KBM-7 (cell line): Measurements from ENCODE around the gene CLASP1.
A peak's percentile ranks its signal among the peaks of the same experiment; 100 is the strongest.
"Not testable (repeated sequence)": the region's sequence is repeated elsewhere in the genome, so short reads cannot be mapped to it uniquely, and the experiment has no call there.

ENCODE experiments used
- DNase-seq: peaks from one replicate; pipeline ENCODE4 v3.0.0-alpha.2; 2015
- in situ Hi-C: fragments of 300-500 bp; cut with MboI; formaldehyde crosslinking; loops from 2 replicates; pipeline ENCODE4 v1.14.3; 2020; ENCODE audit warnings: low sequenced_read_pairs, low pct_unique_long_range_greater_than_20kb, mixed read lengths

CLASP1 gene

GRCh38 chr2:121649149-121649595, at the start of gene CLASP1:
Gene CLASP1 (minus strand): TSS chr2:121649462. CDS start chr2:121605895, 43,567 bp downstream.
- DNase-seq = no peak
- in situ Hi-C loops = no loop called here

- in situ Hi-C loops = no loop called here
Observed at GRCh38 chr2:121698318-121698930, 49.2 kb upstream of the CLASP1 start.

GRCh38 chr2:121697108-121697631, 47.9 kb upstream of the CLASP1 start:
- in situ Hi-C loops = no loop called here

More at GRCh38 chr2:121698318-121698930, 49.2 kb upstream of the CLASP1 start:
- no peak for DNase-seq

DNA sequence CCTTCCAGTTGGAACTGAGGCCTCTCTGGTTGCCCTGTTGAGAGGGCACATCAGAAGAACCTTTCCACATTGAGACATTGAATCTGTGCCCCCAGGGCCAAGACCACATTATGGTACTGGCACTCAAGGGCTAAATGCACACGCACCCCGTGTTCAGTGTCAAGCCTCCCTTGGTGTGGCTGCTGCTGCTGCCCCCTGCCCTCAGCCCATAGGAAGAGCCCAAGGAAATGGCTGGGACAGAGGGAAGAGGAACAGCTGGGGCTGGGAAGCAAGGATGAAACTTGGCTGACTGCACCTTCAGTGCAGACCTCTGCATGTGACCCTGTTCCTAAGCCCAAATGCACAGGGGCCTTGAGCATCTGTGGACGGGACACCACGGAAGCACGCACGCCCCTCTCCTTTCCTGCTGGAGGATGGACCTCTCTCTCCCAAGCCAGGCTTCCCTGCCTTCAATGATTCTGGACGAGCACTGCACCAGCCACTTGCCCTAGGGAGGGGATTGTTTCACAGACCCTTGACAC, 47.2 kb upstream of the CLASP1 start:
- no peak for DNase-seq
- in situ Hi-C loops = no loop called here

More at GRCh38 chr2:121697108-121697631, 47.9 kb upstream of the CLASP1 start:
- DNase-seq = no peak

DNA sequence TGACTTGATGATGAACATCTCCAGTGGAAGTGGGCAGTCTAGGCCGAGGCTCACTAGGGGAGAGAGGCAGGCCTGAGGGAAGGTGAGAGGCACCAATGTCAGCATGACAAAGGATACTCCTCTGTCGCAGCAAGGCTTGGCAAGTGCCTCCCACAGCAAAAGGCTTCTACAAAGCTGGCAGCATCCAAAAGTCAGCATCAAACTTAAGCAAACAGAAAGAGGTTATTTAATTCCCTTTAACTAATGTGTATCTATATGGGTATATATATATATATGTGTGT, 45.8 kb upstream of the CLASP1 start:
- in situ Hi-C loops = no loop called here
- no peak for DNase-seq

- DNase-seq = no peak
- in situ Hi-C loops = no loop called here
Observed at GRCh38 chr2:121694398-121695170, 45.3 kb upstream of the CLASP1 start.

DNA sequence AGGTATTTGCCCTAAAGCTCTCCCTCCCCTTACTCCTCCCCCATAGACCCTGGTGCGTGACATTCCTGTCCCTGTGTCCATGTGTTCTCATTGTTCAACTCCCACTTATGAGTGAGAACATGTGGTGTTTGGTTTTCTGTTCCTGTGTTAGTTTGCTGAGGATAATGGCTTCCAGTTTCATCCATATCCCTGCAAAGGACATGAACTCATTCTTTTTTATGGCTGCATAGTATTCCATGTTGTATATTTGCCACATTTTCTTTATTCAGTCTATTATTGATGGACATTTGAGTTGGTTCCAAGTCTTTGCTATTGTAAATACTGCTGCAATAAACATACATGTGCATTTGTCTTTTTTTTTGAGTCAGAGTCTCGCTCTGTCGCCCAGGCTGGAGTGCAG, 41.3 kb upstream of the CLASP1 start:
- in situ Hi-C loops, DNase-seq: not testable (repeated sequence)

DNA sequence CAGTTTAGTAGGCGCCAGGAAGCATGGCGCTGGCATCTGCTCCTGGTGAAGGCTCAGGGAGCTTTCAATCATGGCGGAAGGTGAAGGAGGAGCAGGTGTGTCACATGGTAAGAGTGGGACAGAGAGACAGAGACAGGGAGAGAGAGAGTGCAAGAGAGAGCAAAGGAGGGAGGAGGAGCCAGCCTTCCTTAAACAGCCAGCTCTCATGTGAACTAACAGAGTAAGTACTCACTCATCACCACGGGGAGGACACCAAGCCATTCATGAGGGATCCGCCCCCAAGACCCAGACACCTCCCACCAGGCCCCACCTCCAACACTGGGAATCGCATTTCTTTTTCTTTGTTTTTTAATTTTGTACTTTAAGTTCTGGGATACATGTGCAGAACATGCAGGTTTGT, 40.8 kb upstream of the CLASP1 start:
- in situ Hi-C loops = no loop called here
- DNase-seq = no peak

DNA sequence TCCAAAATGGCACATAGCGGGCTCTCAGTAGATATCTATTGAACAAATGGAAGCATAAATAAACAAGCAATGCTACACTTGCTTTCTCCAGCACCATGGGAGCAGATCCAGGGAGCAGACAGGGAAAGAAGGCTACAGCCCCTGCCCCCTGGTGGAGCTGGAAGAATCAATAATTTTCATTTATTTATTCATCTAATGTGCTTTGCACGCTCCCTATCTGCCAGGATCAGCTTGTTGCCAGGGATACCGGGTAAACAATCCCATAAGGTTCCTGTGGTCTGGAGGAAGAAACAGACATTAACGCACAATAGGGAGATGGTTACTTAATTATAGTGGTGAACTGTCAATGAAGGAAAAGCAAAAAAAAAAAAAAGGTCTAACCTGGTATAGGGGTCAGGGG, 40.1 kb upstream of the CLASP1 start:
- in situ Hi-C loops = no loop called here
- peak; percentile 29 for DNase-seq

DNA sequence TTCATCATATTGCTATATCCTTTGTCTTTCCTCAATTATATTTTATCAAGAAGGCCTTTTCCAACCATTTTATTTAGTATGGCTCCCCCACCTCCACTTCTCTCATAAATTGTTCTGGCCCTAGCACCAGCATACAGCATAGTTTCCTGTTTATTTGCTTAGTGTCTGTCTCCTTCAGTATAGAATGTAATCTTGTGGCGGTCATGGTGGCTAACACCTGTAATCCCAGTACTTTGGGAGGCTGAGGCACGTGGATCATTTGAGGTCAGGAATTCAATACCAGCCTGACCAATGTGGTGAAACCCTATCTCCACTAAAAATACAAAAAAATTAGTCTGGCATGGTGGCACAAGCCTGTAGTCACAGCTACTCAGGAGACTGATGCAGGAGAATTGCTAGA, 39.6 kb upstream of the CLASP1 start:
- in situ Hi-C loops = no loop called here
- no peak for DNase-seq

DNA sequence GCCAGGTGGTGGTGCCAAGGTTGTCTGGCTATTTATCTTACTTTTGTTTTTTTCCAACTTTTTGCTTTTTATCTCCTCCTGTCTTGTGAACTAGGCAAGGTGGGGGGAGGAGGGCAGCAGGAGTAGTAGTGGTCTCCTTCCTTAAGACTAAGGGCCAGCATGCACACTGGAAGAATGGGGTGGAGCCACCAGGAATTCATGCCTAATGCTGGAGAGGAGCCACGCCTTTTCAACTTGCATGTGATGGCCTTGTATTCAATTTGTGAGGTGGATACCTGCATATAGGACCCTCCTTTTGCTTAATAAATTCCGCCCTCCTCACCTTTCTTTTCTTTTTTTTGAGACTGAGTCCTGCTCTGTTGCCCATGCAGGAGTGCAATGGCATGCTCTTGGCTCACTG, 37.6 kb upstream of the CLASP1 start:
- DNase-seq = no peak
- in situ Hi-C loops = no loop called here

DNA sequence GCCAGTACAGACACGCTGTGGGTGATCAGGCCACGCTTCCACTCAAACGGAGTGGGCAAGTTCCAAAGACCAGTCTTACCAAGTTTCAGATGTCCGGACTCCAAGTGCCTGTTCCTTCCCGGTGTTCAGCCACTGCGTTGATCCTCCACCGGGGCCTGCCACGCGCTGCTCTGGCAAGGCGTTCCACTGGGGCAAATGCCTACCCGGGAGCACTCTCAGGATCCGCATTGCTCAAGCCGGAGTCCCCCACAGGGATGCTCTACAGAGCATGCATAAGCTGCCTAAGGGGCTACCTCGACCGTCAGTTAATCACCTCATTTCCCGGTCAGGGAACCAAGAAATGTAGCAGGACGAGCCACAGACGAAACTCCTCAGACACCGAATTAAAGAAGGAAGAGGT, 37.0 kb upstream of the CLASP1 start:
- no peak for DNase-seq
- in situ Hi-C loops = no loop called here

DNA sequence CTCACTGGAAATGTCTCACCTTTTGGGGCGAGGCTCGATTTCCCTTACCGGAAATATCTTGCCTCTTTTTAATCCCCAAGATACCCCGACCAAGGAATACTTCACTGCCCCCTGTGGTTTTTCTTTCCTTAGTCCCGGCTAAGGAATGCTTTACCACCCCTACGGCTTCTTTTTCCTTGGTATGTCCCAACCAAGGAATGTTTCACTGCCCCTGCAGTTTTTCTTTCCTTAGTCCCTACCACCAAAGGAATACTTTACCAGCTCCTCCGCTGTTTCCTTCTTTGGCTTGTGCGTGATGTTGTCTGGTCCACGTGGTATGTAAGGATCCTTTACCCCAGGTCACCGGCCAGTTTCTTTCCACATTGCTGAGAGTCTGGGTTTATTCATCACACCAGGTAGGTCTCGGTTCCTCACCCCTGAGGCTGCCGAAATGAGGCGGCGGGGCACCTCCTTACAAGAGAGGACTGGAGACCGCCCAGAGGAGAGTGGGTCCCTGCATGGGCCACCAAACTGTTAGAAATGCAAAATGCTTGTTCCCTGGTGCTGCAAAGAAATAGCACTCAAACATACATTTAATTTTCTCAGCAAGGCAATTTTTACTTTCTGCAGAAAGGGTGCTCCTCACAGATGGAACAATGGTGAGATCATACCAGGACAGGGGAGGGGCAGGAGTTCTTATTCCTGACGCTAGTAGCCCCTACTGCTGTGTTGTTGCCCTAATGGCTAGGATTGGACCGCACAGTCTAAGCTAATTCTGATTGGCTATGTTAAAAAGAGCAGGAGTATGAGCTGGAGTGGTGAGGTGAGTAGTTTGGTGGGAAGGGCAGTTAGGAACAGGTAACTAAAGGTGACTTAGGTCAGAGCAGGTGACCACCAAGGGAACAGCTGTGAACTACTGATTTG, 33.4 kb upstream of the CLASP1 start:
- in situ Hi-C loops = no loop called here
- DNase-seq = no peak

DNA sequence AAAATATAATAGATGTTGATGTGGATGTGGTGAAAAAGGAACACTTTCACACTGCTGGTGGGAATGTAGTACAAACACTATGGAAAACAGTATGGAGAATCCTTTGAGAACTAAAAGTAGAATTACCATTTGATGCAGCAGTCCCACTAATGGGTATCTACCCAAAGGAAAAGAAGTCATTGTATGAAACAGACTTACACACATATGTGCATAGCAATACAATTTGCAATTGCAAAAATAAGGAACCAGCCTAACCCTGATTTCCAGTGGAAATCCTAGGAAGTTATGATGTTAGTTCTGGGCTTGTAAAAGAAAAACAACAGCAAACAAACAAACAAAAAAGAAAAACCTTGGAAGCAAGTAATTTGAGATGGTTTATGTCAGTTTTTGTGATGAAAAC, 28.6 kb upstream of the CLASP1 start:
- no peak for DNase-seq
- in situ Hi-C loops = no loop called here

DNA sequence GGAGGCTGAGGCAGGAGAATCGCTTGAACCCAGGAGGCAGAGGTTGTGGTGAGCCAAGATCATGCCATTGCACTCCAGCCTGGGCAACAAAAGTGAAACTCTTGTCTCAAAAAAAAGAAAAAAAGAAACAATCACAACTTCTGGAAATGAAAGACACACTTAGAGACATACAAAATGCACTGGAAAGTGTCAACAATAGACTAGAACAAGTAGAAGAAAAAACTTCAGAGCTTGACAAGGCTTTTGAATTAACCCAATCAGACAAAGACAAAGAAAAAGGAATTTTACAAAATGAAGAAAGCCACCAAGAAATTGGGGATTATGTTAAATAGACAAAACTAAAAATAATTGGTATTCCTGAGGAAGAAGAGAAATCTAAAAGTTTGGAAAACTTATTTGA, 22.4 kb upstream of the CLASP1 start:
- not testable (repeated sequence) for DNase-seq

DNA sequence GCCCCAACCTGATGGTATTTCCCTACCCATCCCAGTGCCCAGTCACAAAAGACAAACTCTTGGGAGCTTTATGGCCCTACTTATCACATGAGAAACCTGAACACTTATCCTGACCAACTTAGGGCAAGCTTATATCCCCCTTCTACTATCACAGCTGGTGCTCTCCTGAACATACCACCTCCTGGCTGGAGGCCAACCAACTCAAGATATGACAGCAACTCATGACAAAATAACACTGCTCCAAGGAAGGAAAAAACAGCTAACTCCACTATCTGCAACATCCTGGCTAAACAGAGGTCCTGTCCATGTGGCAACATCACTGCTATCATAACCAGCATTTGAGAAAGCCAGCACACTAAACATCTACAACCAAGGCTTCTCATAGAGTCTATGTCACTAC, 20.9 kb upstream of the CLASP1 start:
- DNase-seq = no peak
- in situ Hi-C loops = no loop called here

More for the DNA sequence above, 22.4 kb upstream of the CLASP1 start:
- in situ Hi-C loops = not testable (repeated sequence)

- no peak for DNase-seq
- in situ Hi-C loops = no loop called here
Observed at GRCh38 chr2:121667618-121668017, 18.4 kb upstream of the CLASP1 start.

- in situ Hi-C loops = no loop called here
Observed at GRCh38 chr2:121666042-121666441, 16.8 kb upstream of the CLASP1 start.

GRCh38 chr2:121665504-121665903, 16.2 kb upstream of the CLASP1 start:
- no peak for DNase-seq
- in situ Hi-C loops = no loop called here

More at GRCh38 chr2:121666042-121666441, 16.8 kb upstream of the CLASP1 start:
- no peak for DNase-seq
